SU-DHL-6 (cell line): Measurements from ENCODE around the gene CDK6.

Experiments
- EZH2phosphoT487 ChIP-seq: fragments of 200-600 bp; sonication (generic), shearing (Covaris generic); conservative IDR thresholded peaks from 2 replicates; pipeline ENCODE4 v1.6.1; 2018; ENCODE audit warnings: mild to moderate bottlenecking, antibody characterized with exemption, low read length, moderate library complexity, mixed read lengths
- TF ChIP-seq, protein P1 (sequence below): fragments of 200-600 bp; sonication (generic); IDR thresholded peaks from one replicate; pipeline ENCODE4 v1.5.1; 2017; ENCODE audit warnings: antibody characterized with exemption, mild to moderate bottlenecking, low read length, moderate library complexity; ENCODE audit not compliant: insufficient read depth, poor library complexity, severe bottlenecking

DNA sequence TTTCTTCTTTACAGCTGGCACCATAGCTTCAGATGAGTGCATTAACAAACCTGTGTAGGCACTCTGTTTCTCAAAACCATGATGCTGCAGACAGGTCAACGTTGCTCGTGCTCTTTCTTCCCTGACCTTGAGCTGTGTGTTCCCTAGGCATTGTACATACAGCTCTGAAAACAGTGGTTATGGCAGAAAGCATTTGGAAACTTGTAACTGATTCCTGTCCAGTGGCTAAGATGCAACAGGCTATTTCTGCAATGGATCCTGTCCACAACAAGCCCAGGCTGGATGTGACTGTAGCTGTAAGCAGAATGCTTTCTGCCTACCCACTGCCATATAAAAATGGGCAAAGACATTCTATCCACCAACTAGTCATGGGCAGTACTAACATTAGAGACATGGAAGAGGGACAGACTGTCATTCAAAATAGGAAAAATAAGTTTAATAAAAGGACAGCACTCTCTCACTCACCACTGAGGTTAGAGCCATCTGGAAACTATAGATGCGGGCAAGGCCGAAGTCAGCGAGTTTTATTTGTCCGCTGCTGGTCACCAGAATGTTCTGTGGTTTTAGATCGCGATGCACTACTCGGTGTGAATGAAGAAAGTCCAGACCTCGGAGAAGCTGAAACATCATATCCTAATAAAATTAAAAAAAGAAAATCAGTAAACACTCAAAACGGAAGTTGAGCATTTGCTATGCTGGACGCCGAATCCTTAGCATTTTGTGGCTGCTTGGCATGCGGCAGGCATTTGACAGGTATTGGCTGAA, 111.0 kb downstream of the CDK6 start:
- TF ChIP-seq EZH2phosphoT487 = no peak
- TF ChIP-seq, protein P1, sequence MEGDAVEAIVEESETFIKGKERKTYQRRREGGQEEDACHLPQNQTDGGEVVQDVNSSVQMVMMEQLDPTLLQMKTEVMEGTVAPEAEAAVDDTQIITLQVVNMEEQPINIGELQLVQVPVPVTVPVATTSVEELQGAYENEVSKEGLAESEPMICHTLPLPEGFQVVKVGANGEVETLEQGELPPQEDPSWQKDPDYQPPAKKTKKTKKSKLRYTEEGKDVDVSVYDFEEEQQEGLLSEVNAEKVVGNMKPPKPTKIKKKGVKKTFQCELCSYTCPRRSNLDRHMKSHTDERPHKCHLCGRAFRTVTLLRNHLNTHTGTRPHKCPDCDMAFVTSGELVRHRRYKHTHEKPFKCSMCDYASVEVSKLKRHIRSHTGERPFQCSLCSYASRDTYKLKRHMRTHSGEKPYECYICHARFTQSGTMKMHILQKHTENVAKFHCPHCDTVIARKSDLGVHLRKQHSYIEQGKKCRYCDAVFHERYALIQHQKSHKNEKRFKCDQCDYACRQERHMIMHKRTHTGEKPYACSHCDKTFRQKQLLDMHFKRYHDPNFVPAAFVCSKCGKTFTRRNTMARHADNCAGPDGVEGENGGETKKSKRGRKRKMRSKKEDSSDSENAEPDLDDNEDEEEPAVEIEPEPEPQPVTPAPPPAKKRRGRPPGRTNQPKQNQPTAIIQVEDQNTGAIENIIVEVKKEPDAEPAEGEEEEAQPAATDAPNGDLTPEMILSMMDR = no peak
